GM20000 (cell line): ENCODE data around the gene GPX4.

Experiments used
- DNase-seq: peaks from one replicate; pipeline ENCODE4 v3.0.0; 2012; ENCODE audit warnings: low spot score
- CTCF ChIP-seq: IDR thresholded peaks from 2 replicates; pipeline ENCODE4 v1.5.1; 2012; ENCODE audit warnings: mild to moderate bottlenecking, control low read depth; ENCODE audit errors: extremely low read depth, missing control alignments

GPX4 gene

GRCh38 chr19:1076046-1076386 lies 27.8 kb upstream of the GPX4 start:
- no peak for TF ChIP-seq CTCF

GRCh38 chr19:1076951-1077350 lies 26.8 kb upstream of the GPX4 start:
- TF ChIP-seq CTCF = no peak
- DNase-seq = peak; percentile 96

More at GRCh38 chr19:1076046-1076386, 27.8 kb upstream of the GPX4 start:
- no peak for DNase-seq

GRCh38 chr19:1079566-1080111 lies 24.2 kb upstream of the GPX4 start:
- TF ChIP-seq CTCF = no peak
- no peak for DNase-seq

- no peak for TF ChIP-seq CTCF
- DNase-seq = no peak
These were observed 23.2 kb upstream of the GPX4 start for GRCh38 chr19:1080360-1081161.

GRCh38 chr19:1081301-1082164 lies 22.3 kb upstream of the GPX4 start:
- DNase-seq = no peak
- TF ChIP-seq CTCF = no peak

- TF ChIP-seq CTCF = no peak
- peak; percentile 91 for DNase-seq
These were observed 21.4 kb upstream of the GPX4 start for GRCh38 chr19:1082165-1082927.
